Measurements from ENCODE around the gene NDUFV3.

- no peak for TF ChIP-seq CEBPB (IDR thresholded peaks at IDR 0.05)
- no peak for TF ChIP-seq RAD21 (IDR thresholded peaks at IDR 0.05; ENCODE audit: low read depth)
- peak; percentile 99 for TF ChIP-seq TAF1 (IDR thresholded peaks at IDR 0.05; ENCODE audit: low read depth)
- TF ChIP-seq REST (IDR thresholded peaks at IDR 0.05; ENCODE audit: low read depth), result 0 out of 2 replicates have a peak, but pooled peaks have one; percentile 18
- TF ChIP-seq EP300 (IDR thresholded peaks at IDR 0.05; ENCODE audit: borderline replicate concordance), result no peak
- no peak; the same call in none of the 2 replicates for TF ChIP-seq MAX (IDR thresholded peaks at IDR 0.05)
- TF ChIP-seq CREB1 (IDR thresholded peaks at IDR 0.05; ENCODE audit: low read depth), result peak; percentile 84
- no peak; the same call in 1 of the 2 replicates for TF ChIP-seq TCF12 (IDR thresholded peaks at IDR 0.05; ENCODE audit: low read depth)
- no peak for TF ChIP-seq FOXM1 (IDR thresholded peaks at IDR 0.05; ENCODE audit: borderline replicate concordance, low read depth)
- peak; percentile 71 for TF ChIP-seq EGR1 (IDR thresholded peaks at IDR 0.05)
These were observed at the start of gene NDUFV3 for GRCh38 chr21:42892931-42893755.
